Gastroesophageal sphincter (tissue), 3 donors: ENCODE data around the gene SLC22A16.

Experiments used
- CTCF ChIP-seq, 4 experiments: fragments of 200-600 bp in 2 of 4; fragments of 450-650 bp in 2 of 4; sonication (generic) in 1 of 4; IDR thresholded peaks; one replicate each; pipeline ENCODE4 v1.5.1; 2017 to 2019; ENCODE audit warnings: antibody characterized with exemption in 4 of 4, mild to moderate bottlenecking in 2 of 4, moderate library complexity in 2 of 4
- EP300 ChIP-seq: sonication (generic); formaldehyde crosslinking; IDR thresholded peaks from one replicate; pipeline ENCODE4 v1.6.1; 2017; ENCODE audit warnings: antibody characterized with exemption, mild to moderate bottlenecking
- POLR2AphosphoS5 ChIP-seq: sonication (generic); formaldehyde crosslinking; IDR thresholded peaks from one replicate; pipeline ENCODE4 v1.6.1; 2017; ENCODE audit warnings: antibody characterized with exemption

GRCh38 chr6:110449541-110449895 lies 26.9 kb downstream of the SLC22A16 start:
- no peak for TF ChIP-seq POLR2AphosphoS5
- TF ChIP-seq CTCF (IDR thresholded peaks at IDR 0.05), result no peak
- TF ChIP-seq EP300, result no peak
